Testis (tissue), 2 donors: ENCODE data around the gene CDK11B.

Experiments used
- POLR2A ChIP-seq: fragments of 450-650 bp; IDR thresholded peaks from one replicate; pipeline ENCODE4 v1.6.1; 2017; ENCODE audit warnings: antibody characterized with exemption, mild to moderate bottlenecking, moderate library complexity
- TF ChIP-seq, protein P1 (sequence below), 3 experiments: fragments of 450-650 bp in 2 of 3; fragments of 200-600 bp in 1 of 3; sonication (generic) in 1 of 3; IDR thresholded peaks; one replicate each; pipeline ENCODE4 v1.5.1; 2016 to 2019; ENCODE audit warnings: antibody characterized with exemption in 3 of 3, mild to moderate bottlenecking in 2 of 3, moderate library complexity in 1 of 3

- TF ChIP-seq, protein P1, sequence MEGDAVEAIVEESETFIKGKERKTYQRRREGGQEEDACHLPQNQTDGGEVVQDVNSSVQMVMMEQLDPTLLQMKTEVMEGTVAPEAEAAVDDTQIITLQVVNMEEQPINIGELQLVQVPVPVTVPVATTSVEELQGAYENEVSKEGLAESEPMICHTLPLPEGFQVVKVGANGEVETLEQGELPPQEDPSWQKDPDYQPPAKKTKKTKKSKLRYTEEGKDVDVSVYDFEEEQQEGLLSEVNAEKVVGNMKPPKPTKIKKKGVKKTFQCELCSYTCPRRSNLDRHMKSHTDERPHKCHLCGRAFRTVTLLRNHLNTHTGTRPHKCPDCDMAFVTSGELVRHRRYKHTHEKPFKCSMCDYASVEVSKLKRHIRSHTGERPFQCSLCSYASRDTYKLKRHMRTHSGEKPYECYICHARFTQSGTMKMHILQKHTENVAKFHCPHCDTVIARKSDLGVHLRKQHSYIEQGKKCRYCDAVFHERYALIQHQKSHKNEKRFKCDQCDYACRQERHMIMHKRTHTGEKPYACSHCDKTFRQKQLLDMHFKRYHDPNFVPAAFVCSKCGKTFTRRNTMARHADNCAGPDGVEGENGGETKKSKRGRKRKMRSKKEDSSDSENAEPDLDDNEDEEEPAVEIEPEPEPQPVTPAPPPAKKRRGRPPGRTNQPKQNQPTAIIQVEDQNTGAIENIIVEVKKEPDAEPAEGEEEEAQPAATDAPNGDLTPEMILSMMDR (IDR thresholded peaks at IDR 0.05), result peak in 1 of 3 experiments; percentile 20
- no peak for TF ChIP-seq POLR2A
These were observed 61.4 kb downstream of the CDK11B start for GRCh38 chr1:1597275-1597930.
